ENCODE results near the gene CEP19. TPM values are rescaled to one million over a fixed set of nuclear protein-coding genes. Genes with fewer than 3 reads are reported as not detected.
"Not testable (repeated sequence)": the region's sequence is repeated elsewhere in the genome, so short reads cannot be mapped to it uniquely, and the experiment has no call there.

The CEP19 gene
- total RNA-seq = 1.8 TPM
- 1 to 10 TPM; 1.4 to 2.6 (median 2.2) TPM for polyA plus RNA-seq (ENCODE audit: insufficient read depth in 1 of 8, insufficient read length in 8 of 8, low replicate concordance in 1 of 8)
- long read RNA-seq, donor 1 = 0 reads
- long read RNA-seq, donor 2 = 0 reads
- long read RNA-seq, donor 3, partial matches to known transcripts = 0 of 1 reads
- long read RNA-seq, donor 3, other reads (novel, unspliced or antisense) = 0 of 1 reads
- long read RNA-seq, donor 4, partial matches to known transcripts = 0 of 1 reads
- long read RNA-seq, donor 4, other reads (novel, unspliced or antisense) = 0 of 1 reads
- long read RNA-seq, donor 5 = 0 reads
- long read RNA-seq, donor 6 = 0 reads
- long read RNA-seq, donor 7 = 0 reads
- long read RNA-seq, donor 8 = 0 reads
- long read RNA-seq, donor 9, partial matches to known transcripts = 0 of 3 reads
- long read RNA-seq, donor 9, other reads (novel, unspliced or antisense) = 0 of 3 reads
- long read RNA-seq, donor 10 = 0 reads
- long read RNA-seq, donor 11, partial matches to known transcripts = 0 of 1 reads
- long read RNA-seq, donor 11, other reads (novel, unspliced or antisense) = 0 of 1 reads

DNA sequence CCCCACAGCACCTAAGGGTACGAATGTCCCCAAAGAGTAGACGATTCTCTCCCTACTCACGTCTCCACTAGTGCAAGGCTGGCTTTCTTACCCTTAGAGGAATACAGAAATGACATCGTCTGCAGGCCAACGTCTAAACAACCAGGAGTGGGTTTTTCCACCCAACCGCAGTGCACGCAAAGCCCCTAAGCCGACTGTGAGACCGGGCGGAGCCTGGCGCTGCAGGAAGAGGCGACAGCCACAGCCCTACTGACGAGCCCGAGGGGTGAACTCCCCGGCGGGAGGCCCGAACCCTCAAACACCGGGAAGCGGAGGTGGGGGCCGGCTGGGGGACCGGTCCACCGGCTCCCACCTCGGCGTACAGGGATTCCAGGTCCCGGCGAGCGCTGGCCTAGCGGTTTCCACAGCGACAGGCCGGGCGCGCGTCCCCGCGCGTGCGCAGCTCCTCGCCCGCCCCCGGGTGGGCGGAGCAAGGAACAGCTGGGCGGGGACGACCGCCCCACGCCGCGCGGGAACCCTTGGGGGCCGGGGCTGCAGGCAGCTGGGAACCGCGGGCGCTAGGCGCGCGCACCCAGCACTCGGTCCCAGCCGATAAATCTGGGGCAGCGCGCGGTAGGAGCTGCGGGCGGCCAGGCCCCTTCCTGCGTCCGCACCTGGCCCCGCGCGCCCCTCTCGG, at the start of gene CEP19, which contains the start of gene PIGX:
TSS of gene CEP19 (minus strand) at position 413 of the 676 bp plus-strand sequence. CDS start 3,593 bp downstream, outside the sequence.
TSS of gene PIGX (plus strand) at position 540 of the 676 bp plus-strand sequence.
- H3K27me3 ChIP-seq (ENCODE audit: control insufficient read depth, insufficient read depth, low read length) = no peaks in the 10 kb centered on the region
- H3K4me1 ChIP-seq (ENCODE audit: control insufficient read depth, insufficient read depth, low read length) = peaks cover 15% of the 10 kb centered on the region
- DNase-seq = peak; percentile 94
- H3K9me3 ChIP-seq (replicated peaks; ENCODE audit: control insufficient read depth, low read depth, low read length) = no peaks in the 10 kb centered on the region
- peak within 1 kb of the TSS; percentile 95 for H3K4me3 ChIP-seq (ENCODE audit: low read length)
- WGBS (ENCODE audit: insufficient coverage) = under 1% methylated on average over 67 of the region's 68 CpGs
- H3K27ac ChIP-seq (ENCODE audit: low read length) = peak within 1 kb of the TSS; percentile 93
- H3K36me3 ChIP-seq (ENCODE audit: control insufficient read depth, insufficient read depth, low read length) = no peaks in the 10 kb centered on the region

DNA sequence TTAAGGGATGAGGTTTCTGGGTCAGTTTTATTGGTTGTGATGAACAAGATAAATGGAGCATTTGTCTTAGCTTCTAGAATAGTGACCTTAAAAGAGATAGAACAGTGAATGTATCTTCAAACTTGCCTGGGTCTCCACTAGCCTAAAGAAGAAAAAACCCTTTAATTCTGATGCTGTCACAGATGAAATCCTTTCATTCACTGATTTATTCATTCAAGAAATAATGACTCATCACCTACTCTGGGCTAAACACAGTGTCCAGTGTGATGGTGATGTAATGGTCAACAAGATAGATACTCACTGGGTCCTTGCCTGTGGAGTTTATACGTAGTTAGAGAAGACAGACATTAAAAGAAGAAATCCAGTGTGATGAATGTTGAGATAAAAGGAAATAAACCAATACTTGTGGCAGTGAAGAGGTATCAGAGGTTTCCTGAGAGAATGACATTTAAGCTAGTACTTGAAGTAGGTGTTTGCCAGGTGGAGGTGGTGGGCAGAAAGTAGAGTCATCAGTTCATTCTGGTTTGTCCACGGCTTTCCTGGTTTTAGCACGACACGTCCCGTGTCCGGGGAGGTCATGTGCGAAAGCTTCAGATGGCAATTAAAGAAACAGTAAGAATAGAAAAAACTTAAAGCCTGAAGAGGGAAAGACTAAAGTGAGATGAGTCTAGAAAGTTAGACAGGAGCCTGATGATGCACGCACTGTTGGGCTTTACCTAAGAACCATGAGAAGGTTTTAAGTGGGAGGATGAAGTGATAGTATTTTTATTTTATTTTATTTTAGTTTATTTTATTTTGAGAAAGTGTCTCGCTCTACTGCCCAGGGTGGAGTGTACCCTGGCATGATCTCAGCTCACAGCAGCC, 46.1 kb upstream of the CEP19 start:
- Histone ChIP-seq H3K4me1 (ENCODE audit: control insufficient read depth, insufficient read depth, low read length) (no peaks in the 10 kb centered on the region), H3K4me3 (ENCODE audit: low read length) (no peak overlapping the region), H3K27me3 (ENCODE audit: control insufficient read depth, insufficient read depth, low read length) (no peaks in the 10 kb centered on the region), H3K27ac (ENCODE audit: low read length) (no peak overlapping the region), H3K36me3 (ENCODE audit: control insufficient read depth, insufficient read depth, low read length) (peaks cover 6% of the 10 kb centered on the region), H3K9me3 (replicated peaks; ENCODE audit: control insufficient read depth, low read depth, low read length) (peaks cover 2% of the 10 kb centered on the region)
- no peak for DNase-seq
- 91% methylated on average over 8 of the region's 9 CpGs for WGBS (ENCODE audit: insufficient coverage)

DNA sequence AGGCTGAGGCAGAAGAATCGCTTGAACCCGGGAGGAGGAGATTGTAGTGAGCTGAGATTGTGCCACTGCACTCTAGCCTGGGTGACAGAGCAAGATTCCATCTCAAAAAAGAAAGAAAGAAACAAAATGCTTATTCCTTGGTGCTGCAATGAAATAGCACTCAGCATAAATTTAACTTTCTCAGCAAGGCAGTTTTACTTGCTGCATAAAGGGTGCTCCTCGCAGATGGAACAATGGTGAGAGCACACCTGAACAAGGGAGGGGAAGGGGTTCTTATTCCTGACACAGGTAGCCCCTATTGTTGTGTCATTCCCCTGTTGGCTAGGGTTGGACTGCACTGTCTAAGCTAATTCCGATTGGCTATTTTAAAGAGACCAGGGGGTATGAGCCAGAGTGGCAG, 44.7 kb upstream of the CEP19 start:
- Histone ChIP-seq H3K27ac (ENCODE audit: low read length) (no peak overlapping the region), H3K36me3 (ENCODE audit: control insufficient read depth, insufficient read depth, low read length) (peaks cover 6% of the 10 kb centered on the region), H3K9me3 (replicated peaks; ENCODE audit: control insufficient read depth, low read depth, low read length) (peaks cover 2% of the 10 kb centered on the region), H3K4me1 (ENCODE audit: control insufficient read depth, insufficient read depth, low read length) (no peaks in the 10 kb centered on the region), H3K4me3 (ENCODE audit: low read length) (no peak overlapping the region), H3K27me3 (ENCODE audit: control insufficient read depth, insufficient read depth, low read length) (no peaks in the 10 kb centered on the region)
- no peak for DNase-seq
- 100% methylated on average over 4 of the region's 4 CpGs for WGBS (ENCODE audit: insufficient coverage)

GRCh38 chr3:196754091-196754981, 42.3 kb upstream of the CEP19 start:
- Histone ChIP-seq H3K27ac (ENCODE audit: low read length) (no peak overlapping the region), H3K4me3 (ENCODE audit: low read length) (no peak overlapping the region), H3K9me3 (replicated peaks; ENCODE audit: control insufficient read depth, low read depth, low read length) (peaks cover 2% of the 10 kb centered on the region), H3K27me3 (ENCODE audit: control insufficient read depth, insufficient read depth, low read length) (no peaks in the 10 kb centered on the region), H3K4me1 (ENCODE audit: control insufficient read depth, insufficient read depth, low read length) (no peaks in the 10 kb centered on the region), H3K36me3 (ENCODE audit: control insufficient read depth, insufficient read depth, low read length) (peaks cover 6% of the 10 kb centered on the region)
- no peak for DNase-seq
- 100% methylated on average over 3 of the region's 9 CpGs for WGBS (ENCODE audit: insufficient coverage)

DNA sequence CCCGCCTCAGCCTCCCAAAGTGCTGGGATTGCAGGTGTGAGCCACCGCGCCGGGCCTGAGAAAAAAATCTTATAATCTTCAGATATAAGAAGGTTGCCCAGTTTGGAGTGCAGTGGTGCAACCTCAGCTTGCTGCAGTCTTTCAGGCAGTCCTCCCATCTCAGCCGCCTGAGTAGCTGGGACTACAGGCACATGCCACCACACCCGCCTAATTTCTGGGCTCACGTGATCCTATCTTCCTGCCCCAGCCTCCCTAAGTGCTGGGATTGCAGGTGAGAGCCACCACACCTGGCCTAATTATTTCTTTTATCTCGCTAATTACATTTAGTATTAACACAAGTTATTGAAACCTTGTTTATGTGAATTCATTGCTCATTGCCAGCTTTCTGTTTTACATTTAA, 41.2 kb upstream of the CEP19 start:
- 100% methylated on average over 2 of the region's 8 CpGs for WGBS (ENCODE audit: insufficient coverage)
- Histone ChIP-seq H3K4me3 (ENCODE audit: low read length) (no peak overlapping the region), H3K27ac (ENCODE audit: low read length) (no peak overlapping the region), H3K27me3 (ENCODE audit: control insufficient read depth, insufficient read depth, low read length) (no peaks in the 10 kb centered on the region), H3K9me3 (replicated peaks; ENCODE audit: control insufficient read depth, low read depth, low read length) (peaks cover 2% of the 10 kb centered on the region), H3K36me3 (ENCODE audit: control insufficient read depth, insufficient read depth, low read length) (peaks cover 8% of the 10 kb centered on the region), H3K4me1 (ENCODE audit: control insufficient read depth, insufficient read depth, low read length) (no peaks in the 10 kb centered on the region)
- DNase-seq = no peak

GRCh38 chr3:196749125-196749524, 37.1 kb upstream of the CEP19 start:
- Histone ChIP-seq H3K9me3 (replicated peaks; ENCODE audit: control insufficient read depth, low read depth, low read length) (no peaks in the 10 kb centered on the region), H3K27me3 (ENCODE audit: control insufficient read depth, insufficient read depth, low read length) (no peaks in the 10 kb centered on the region), H3K27ac (ENCODE audit: low read length) (no peak overlapping the region), H3K4me3 (ENCODE audit: low read length) (no peak overlapping the region), H3K4me1 (ENCODE audit: control insufficient read depth, insufficient read depth, low read length) (no peaks in the 10 kb centered on the region), H3K36me3 (ENCODE audit: control insufficient read depth, insufficient read depth, low read length) (peaks cover 4% of the 10 kb centered on the region)
- WGBS (ENCODE audit: insufficient coverage) = no CpG with 5 or more reads among the region's 8 CpGs
- peak; percentile 45 for DNase-seq

- no CpG with 5 or more reads among the region's 10 CpGs for WGBS (ENCODE audit: insufficient coverage)
- H3K4me3 ChIP-seq (ENCODE audit: low read length); H3K27ac ChIP-seq (ENCODE audit: low read length); H3K4me1 ChIP-seq (ENCODE audit: control insufficient read depth, insufficient read depth, low read length); H3K27me3 ChIP-seq (ENCODE audit: control insufficient read depth, insufficient read depth, low read length); H3K36me3 ChIP-seq (ENCODE audit: control insufficient read depth, insufficient read depth, low read length); H3K9me3 ChIP-seq (replicated peaks; ENCODE audit: control insufficient read depth, low read depth, low read length); DNase-seq: not testable (repeated sequence)
Observed at GRCh38 chr3:196743569-196743968, 31.5 kb upstream of the CEP19 start.

DNA sequence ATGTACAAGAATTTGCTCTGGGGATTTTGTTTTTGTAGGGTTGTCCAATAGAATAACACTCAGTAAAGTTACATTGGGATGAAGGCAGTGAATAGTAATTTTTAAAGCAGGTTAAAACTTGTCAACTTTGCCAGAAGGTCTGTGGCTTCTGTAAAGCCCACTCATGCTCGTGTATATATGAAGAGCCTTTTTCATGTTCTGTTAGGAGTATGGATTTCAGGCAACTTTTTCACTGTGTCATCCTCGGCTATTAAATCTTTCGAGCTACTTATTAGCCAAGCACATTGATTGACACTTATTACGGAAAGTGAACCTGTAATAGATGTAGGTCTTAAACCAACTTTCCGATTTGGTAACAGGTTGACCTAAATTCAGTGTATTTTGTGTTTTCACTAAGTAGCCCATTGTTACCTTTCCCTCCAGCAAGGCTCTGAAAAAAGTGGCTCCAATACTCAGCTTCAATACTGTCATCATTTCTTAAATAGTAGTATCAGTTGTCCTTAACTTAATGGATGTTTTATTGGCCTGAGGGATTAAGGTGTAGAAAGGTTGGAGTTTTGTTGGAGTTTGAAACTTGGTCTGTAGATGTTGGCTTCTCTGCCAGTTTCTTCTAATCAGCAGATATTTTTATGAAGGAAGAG, 29.3 kb upstream of the CEP19 start:
- Histone ChIP-seq H3K27ac (ENCODE audit: low read length) (peak overlapping the region; percentile 96), H3K36me3 (ENCODE audit: control insufficient read depth, insufficient read depth, low read length) (no peaks in the 10 kb centered on the region), H3K9me3 (replicated peaks; ENCODE audit: control insufficient read depth, low read depth, low read length) (no peaks in the 10 kb centered on the region), H3K27me3 (ENCODE audit: control insufficient read depth, insufficient read depth, low read length) (no peaks in the 10 kb centered on the region), H3K4me1 (ENCODE audit: control insufficient read depth, insufficient read depth, low read length) (peaks cover 4% of the 10 kb centered on the region), H3K4me3 (ENCODE audit: low read length) (peak overlapping the region; percentile 74)
- DNase-seq = peak; percentile 9
- no CpG with 5 or more reads among the region's 5 CpGs for WGBS (ENCODE audit: insufficient coverage)

Data from muscle of leg (tissue), 16 donors.